Gastroesophageal sphincter (tissue), 3 donors: ENCODE results near the gene CRYGA.
"Not testable (repeated sequence)": the region's sequence is repeated elsewhere in the genome, so short reads cannot be mapped to it uniquely, and the experiment has no call there.

ENCODE experiments used
- EP300 ChIP-seq: sonication (generic); formaldehyde crosslinking; IDR thresholded peaks from one replicate; pipeline ENCODE4 v1.6.1; 2017; ENCODE audit warnings: antibody characterized with exemption, mild to moderate bottlenecking
- POLR2A ChIP-seq, 2 donors: fragments of 450-650 bp; IDR thresholded peaks; one replicate each; pipeline ENCODE4 v1.6.1; 2017; ENCODE audit warnings: antibody characterized with exemption in 2 of 2, mild to moderate bottlenecking in 2 of 2, moderate library complexity in 1 of 2
- POLR2AphosphoS5 ChIP-seq: sonication (generic); formaldehyde crosslinking; IDR thresholded peaks from one replicate; pipeline ENCODE4 v1.6.1; 2017; ENCODE audit warnings: antibody characterized with exemption
- TF ChIP-seq, protein P1 (sequence below), 4 experiments: fragments of 200-600 bp in 2 of 4; fragments of 450-650 bp in 2 of 4; sonication (generic) in 1 of 4; IDR thresholded peaks; one replicate each; pipeline ENCODE4 v1.5.1; 2017 to 2019; ENCODE audit warnings: antibody characterized with exemption in 4 of 4, mild to moderate bottlenecking in 2 of 4, moderate library complexity in 2 of 4

- TF ChIP-seq, protein P1, sequence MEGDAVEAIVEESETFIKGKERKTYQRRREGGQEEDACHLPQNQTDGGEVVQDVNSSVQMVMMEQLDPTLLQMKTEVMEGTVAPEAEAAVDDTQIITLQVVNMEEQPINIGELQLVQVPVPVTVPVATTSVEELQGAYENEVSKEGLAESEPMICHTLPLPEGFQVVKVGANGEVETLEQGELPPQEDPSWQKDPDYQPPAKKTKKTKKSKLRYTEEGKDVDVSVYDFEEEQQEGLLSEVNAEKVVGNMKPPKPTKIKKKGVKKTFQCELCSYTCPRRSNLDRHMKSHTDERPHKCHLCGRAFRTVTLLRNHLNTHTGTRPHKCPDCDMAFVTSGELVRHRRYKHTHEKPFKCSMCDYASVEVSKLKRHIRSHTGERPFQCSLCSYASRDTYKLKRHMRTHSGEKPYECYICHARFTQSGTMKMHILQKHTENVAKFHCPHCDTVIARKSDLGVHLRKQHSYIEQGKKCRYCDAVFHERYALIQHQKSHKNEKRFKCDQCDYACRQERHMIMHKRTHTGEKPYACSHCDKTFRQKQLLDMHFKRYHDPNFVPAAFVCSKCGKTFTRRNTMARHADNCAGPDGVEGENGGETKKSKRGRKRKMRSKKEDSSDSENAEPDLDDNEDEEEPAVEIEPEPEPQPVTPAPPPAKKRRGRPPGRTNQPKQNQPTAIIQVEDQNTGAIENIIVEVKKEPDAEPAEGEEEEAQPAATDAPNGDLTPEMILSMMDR (IDR thresholded peaks at IDR 0.05) = not testable (repeated sequence)
- not testable (repeated sequence) for TF ChIP-seq POLR2A (IDR thresholded peaks at IDR 0.05); POLR2AphosphoS5; EP300
Measured at GRCh38 chr2:208124013-208124715, 39.2 kb downstream of the CRYGA start, which contains the start of gene CRYGD.
